HG02623 (cell line): Measurements from ENCODE around the gene SLC35E2B.
"Not testable (repeated sequence)": the region's sequence is repeated elsewhere in the genome, so short reads cannot be mapped to it uniquely, and the experiment has no call there.

Experiments
- ATAC-seq: cut with Tn5 transposase; IDR thresholded peaks from one replicate; pipeline ENCODE4 v1.9.1; 2021; ENCODE audit warnings: moderate library complexity; ENCODE audit not compliant: unreplicated experiment

The SLC35E2B gene

DNA sequence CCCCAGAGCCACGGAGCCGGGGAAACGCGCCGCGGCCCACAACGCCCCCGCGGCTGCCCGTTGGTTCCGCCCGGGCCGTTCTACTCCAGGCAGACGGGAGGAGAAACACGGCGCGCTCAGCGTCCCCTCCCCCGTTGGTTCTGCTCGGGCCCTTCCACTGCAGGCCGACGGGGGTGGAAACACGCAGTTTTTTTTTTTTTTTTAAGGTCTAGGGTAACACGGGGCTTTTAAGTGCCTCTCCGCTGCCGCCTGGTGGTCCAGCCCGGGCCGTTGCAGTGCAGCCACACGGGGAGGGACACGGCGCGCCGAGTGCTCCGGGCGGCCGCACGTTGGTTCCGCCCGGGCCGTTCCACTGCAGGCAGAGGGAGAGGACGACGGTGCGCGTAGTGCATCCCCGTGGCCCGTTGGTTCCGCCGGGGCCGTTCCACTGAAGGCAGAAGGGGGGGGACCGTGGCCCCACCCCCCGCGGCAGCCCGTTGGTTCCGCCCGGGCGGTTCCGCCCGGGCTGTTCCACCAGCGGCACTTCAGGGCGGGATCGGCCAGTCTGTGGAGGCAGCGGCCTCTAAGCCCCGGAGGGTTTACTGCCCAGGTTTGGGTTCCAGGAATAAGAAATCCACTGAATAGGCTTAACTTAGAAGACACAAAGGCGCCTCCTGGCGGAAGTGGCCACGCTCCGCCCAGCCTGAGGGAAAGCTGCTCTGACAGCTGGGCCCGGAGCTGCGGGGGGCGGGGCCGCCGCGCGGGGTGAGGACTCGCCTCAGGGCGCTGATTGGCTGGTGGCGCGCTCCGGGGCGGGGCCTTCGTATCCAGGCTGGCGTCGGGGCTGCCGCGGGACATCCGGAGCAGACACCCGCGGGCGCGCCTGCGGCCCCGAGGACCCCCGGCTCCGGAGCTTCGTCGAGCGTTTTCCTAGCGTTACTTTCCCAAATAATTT lies at the start of gene SLC35E2B:
Gene SLC35E2B (minus strand): TSS at position 82 of the 934 bp plus-strand sequence. CDS start 16,096 bp downstream, outside the sequence.
- ATAC-seq = peak; percentile 73

DNA sequence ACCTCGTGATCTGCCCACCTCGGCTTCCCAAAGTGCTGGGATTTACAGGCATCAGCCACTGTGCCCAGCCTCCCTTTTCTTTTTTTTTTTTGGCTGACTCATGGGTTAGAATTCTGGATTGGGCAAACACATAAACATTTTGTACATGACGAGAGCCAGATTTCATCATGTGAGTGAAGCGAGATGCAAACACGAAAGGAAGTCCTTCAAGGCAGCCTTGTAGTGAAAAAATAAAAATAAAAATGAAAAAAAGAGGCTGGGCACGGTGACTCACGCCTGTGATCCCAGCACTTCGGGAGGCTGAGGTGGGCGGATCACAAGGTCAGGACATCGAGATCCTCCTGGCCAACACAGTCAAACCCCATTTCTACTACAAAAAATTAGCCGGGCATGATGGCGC lies 48.4 kb upstream of the SLC35E2B start:
- ATAC-seq = not testable (repeated sequence)

DNA sequence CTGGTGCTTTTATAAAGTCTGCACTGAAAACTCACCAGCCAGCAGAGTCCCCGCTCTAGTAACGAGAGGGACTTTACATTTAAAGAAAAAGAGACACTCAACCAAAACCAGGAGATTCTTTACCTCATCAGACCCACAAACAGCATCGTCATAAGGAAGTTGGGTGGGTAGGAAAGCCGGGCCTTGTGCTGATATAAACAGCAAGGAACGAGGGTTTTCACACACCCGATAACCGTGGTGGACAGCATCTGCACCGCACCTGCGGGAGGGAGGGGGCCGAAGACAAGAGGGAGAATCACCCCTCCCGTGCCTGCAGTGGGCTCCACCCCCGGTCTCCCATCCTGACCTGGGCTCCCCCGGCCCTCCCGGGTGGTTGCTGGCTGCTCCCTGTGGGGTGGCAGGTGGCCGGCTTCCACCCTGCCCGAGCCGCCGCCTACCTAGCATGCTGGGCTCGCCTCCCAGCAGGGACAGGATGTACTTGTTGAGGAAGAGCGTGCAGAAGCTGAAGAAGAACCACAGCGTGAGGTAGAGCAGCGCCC lies 46.3 kb upstream of the SLC35E2B start:
- not testable (repeated sequence) for ATAC-seq

- ATAC-seq = not testable (repeated sequence)
These were observed 45.3 kb upstream of the SLC35E2B start for GRCh38 chr1:1737675-1738590.

DNA sequence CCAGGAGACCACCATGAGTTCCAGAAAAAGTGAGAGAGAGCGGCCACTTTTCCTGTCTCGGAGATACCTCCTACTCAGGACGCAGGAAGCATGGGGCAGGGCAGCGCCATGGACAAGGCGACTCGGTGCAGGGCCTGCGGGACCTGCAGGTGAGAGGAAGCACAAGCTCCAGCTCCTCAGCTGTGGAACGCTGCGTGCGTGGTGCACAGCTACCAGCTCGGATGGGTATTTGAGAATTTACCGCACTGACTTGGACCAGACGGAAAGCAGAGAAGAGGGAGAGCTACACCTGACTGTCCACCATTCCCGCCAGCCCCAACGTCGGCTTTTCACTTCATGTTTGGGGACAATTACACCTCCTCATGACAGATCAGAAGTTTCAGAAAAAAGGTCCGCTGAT lies 39.8 kb upstream of the SLC35E2B start:
- ATAC-seq = no peak

DNA sequence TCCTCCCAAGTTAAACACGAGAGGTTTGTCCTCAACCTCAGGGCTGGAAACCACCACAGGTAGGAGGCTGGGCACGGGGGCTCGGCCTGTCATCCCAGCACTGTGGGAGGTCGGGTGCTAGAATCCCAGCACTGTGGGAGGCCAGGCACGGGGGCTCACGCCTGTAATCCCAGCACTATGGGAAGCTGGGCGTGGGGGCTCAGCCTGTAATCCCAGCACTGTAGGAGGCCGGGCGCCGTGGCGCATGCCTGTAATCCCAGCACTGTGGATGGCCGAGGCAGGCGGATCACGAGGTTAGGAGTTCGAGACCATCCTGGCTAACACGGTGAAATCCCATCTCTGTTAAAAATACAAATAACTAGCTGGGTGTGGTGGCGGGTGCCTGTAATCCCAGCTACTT lies 38.3 kb upstream of the SLC35E2B start:
- no peak for ATAC-seq

DNA sequence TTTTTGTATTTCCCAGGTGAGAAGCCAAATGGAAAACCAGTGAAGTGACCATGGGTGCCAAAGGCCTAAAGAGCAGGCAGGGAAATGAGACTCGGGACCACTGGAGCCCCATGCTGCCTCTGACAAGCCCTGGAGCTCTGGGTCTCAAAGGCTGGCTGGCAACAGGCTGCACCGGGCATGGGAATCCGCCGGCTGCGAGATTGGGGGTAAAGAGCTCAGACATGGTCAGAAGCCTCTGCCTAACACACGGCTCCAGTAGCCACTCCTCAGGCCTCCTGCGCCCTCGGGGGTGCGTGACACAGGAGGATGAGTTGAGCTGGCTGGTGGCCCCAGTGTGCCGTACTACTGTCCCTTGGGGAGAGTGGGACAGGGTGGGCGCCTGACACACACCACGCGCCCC lies 37.6 kb upstream of the SLC35E2B start:
- ATAC-seq = not testable (repeated sequence)

DNA sequence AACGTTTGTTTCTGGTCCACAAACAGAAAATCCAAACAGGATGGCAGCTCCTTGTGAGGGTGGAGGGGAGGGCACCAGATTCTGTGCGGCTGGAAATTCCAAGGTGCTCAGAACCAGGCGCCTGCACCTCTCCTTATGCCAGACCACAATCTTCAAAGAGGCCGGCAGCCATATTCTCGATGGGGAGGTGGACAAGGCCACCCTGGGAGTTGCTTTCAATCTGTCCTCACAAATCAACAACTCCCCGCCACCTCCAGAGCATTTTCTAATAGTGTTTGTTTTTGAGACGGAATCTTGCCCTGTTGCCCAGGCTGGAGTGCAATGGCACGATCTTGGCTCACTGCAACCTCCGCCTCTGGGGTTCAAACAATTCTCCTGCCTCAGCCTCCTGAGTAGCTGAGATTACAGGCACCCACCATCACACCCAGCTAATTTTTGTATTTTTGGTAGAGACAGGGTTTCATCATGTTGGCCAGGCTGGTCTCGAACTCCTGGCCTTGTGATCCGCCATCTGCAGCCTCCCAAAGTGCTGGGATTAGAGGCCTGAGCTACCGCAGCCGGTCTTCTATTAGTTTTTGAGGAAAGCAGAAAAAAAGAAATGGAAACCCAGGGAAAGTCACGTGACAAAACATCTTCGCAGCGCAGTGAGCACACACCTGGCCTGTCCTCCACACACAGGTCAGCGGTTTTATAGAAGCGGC lies 36.7 kb upstream of the SLC35E2B start:
- not testable (repeated sequence) for ATAC-seq

DNA sequence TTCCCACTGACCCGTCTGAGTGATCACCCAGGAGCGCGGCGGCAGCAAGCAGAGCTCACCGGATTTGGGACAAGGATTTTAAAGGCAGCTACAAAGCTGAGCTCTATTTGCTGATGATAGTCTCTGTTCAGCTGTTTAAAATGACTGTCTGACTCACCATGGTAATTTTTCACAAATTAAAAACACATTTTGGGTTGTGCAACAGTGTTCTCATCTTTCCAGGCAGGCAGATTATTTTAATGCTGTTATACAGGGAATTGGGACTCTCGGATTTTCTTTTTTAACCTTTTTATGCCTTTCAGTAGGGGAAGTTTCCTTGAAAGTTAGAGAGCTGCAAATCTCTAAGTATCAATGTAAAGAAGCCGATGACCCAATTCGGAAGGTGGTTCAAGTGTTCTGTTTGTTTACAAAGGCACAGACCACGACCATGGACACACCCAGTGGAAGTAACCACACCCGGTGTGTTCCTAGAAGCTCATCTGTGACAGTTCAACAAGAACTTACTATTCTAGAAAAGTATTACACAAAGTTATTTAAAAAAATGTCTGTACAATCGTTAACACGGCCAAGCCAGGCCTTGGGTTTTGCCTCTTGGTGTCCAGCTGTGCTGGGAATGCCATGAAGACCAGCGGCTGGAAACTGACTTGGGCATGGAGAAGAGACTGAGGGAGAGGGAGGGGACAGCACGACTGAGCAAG lies 35.9 kb upstream of the SLC35E2B start:
- not testable (repeated sequence) for ATAC-seq

GRCh38 chr1:1727131-1727651 lies 34.6 kb upstream of the SLC35E2B start:
- not testable (repeated sequence) for ATAC-seq

DNA sequence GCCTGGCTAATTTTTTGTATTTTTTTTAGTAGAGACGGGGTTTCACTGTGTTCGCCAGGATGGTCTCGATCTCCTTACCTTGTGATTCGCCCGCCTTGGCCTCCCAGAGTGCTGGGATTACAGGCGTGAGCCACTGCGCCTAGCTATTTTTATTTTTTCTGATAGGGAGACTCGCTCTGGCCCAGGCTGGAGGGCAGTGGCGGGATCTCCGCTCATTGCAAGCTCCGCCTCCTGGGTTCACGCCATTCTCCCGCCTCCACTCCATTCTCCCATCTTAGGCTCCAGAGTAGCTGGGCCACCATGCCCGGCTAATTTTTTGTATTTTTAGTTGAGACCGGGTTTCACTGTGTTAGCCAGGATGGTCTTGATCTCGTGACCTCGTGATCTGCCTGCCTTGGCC lies 33.5 kb upstream of the SLC35E2B start:
- not testable (repeated sequence) for ATAC-seq

GRCh38 chr1:1724035-1724864 lies 31.7 kb upstream of the SLC35E2B start, which contains the start of gene CDK11A:
Gene CDK11A (minus strand): TSS chr1:1724357. CDS start chr1:1722818, 1,539 bp downstream.
- ATAC-seq = peak; percentile 89

DNA sequence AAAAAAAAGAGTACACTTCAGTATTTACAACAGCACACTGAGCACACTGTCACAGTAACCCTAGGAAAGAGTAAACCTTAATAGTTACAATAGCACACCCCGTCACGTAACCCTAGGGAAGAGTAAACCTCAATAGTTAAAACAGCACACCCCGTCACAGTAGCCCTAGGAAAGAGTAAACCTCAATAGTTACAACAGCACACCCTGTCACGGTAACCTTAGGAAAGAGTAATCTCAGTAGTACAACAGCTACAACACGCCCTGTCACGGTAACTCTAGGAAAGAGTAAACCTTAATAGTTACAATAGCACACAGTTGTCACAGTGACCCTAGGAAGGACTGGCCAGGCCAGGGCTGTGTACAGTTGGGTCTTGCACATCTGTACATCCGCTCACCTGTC lies 28.6 kb upstream of the SLC35E2B start:
- ATAC-seq = no peak

- not testable (repeated sequence) for ATAC-seq
These were observed 22.7 kb upstream of the SLC35E2B start for GRCh38 chr1:1715109-1715883.

DNA sequence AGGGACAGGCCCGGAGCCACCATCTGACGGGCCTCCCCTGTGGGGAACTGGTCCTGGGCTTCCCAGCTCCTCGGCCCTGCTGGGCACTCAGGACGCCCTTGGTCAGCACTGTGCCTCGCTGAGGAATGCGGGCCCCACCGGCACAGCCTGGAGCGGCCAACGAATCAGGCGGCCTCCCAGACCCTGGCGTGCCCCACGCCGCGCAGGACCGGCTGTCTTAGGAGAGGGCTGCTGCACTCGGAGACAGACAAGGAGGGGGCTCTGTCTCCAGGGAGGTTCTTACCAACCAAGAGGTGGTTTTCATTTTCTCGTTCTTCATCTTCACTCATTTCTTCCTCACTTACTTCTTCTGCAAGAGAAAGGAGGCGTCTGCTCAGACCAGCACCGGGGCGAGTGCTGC lies 15.3 kb upstream of the SLC35E2B start:
- not testable (repeated sequence) for ATAC-seq

DNA sequence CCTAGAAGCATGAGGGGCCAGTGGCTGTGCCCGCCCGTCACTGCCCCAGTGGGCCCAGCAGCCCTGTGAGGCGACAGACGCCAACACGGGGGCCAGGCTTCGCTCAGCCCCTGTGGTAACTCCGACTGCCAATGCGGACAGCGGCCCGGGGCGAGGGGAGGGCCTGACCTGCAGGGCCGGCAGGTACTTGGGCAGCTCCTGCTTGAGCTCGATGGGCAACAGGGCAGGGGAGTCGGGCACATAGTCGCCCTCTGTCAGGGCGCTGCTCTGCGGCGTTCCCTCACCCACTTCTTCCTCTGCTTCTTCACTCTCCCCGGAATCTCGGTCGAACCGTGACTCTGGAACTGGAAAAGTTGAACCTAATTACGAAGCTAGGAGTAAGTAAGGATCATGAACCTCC lies 14.6 kb upstream of the SLC35E2B start:
- ATAC-seq = not testable (repeated sequence)

- ATAC-seq = not testable (repeated sequence)
These were observed 13.0 kb upstream of the SLC35E2B start for GRCh38 chr1:1705623-1706022.
